ENCODE measurements around the gene TNFRSF1B. TPM values are rescaled to one million over a fixed set of nuclear protein-coding genes. Genes with fewer than 3 reads are reported as not detected.

TNFRSF1B gene
- total RNA-seq, 6 experiments from 2014 or later: 0.14 to 0.66 (median 0.33) TPM

DNA sequence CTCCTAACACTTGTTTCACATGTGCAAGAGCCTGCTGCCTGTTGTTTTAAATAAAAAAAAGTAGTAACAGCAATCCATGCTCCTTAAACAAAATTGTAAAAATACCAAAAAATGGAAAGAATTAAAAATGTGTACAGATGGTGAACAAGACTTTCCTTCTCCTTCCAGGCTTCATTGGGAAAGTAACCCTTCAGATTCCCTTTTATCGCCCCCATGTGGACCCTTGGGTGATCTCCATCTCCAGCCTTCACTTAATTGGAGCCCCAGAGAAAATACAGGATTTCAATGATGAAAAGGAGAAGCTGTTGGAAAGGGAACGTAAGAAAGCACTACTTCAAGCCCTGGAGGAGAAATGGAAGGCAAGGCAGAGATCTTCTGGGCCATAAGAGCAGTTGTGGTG lies 77.3 kb downstream of the TNFRSF1B start:
- H3K9me3 Mint-ChIP-seq: no peaks in the 10 kb centered on the region
- peaks cover 29% of the 10 kb centered on the region for H3K36me3 Mint-ChIP-seq (ENCODE audit: low read depth)
- H3K27ac Mint-ChIP-seq: no peak overlapping the region
- TF ChIP-seq CTCF (IDR thresholded peaks at IDR 0.05): peak; percentile 62
- H3K27me3 Mint-ChIP-seq (ENCODE audit: insufficient read depth): peaks cover 4% of the 10 kb centered on the region; the same call in 1 of the 2 replicates
- no peak overlapping the region for H3K4me3 Mint-ChIP-seq
- peaks cover 21% of the 10 kb centered on the region for H3K4me1 Mint-ChIP-seq (ENCODE audit: low read depth)
- no peak for DNase-seq

DNA sequence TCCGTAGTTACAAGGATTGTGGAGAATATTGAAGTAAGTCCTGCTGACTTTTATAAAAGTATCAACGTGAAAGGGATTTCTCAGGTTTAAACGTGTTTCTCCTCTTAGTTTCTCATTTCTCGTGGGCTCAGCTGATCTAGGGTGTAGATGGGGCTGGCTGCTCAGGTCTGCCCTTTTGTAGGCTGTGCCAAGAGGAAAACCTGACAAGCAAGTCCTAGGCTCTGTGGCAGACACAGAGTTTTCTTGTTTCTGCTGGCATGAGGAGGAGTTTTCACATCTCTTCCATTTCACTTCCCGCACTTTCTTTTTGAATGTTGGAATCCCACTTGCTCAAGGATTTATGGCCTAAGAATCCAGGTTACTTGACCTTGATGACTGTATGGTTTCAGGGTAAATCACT lies 77.8 kb downstream of the TNFRSF1B start:
- no peaks in the 10 kb centered on the region for H3K9me3 Mint-ChIP-seq
- peaks cover 33% of the 10 kb centered on the region for H3K36me3 Mint-ChIP-seq (ENCODE audit: low read depth)
- H3K4me1 Mint-ChIP-seq (ENCODE audit: low read depth): peaks cover 21% of the 10 kb centered on the region
- no peak overlapping the region for H3K4me3 Mint-ChIP-seq
- DNase-seq: no peak
- no peak for TF ChIP-seq CTCF (IDR thresholded peaks at IDR 0.05)
- H3K27me3 Mint-ChIP-seq (ENCODE audit: insufficient read depth): peaks cover 4% of the 10 kb centered on the region; the same call in 1 of the 2 replicates
- H3K27ac Mint-ChIP-seq: no peak overlapping the region

DNA sequence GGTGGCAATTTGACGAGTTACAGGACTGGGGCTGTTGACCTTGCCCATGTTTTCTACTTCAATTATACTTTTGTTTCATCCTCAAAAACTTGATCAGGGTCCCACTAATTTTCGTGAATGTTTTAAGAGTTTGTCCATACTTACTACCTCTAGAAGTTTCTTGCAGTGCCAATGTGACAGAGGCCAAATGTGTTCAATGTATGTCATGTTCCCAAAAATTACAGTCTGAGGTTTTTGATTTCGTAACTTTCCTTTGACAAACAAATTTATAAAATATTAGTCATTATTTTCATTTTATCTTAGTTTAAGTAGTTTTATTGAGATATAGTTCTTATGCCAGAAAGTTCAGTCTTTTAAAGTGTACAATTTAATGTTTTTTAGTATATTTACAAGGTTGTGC lies 78.3 kb downstream of the TNFRSF1B start:
- DNase-seq: no peak
- Mint-ChIP-seq H3K9me3 (no peaks in the 10 kb centered on the region), H3K27ac (no peak overlapping the region)

DNA sequence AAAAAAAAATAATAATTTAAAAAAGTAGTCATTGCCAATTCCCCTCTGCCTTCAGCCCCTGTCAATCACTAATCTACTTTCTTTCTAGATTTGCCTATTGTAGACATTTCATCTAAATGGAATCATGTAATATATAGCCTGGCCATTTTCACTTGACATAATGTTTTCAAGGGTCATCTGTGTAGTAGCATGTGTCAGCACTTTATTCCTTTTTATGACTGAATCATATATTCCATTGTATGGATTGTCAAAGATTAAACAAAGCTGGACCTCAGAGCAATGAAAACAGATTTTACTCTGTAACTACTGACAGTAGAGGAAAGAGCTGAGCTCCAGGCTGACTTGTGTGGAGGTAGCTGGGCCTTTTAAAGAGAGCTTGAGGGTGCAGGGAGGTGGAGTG lies 78.9 kb downstream of the TNFRSF1B start:
- Mint-ChIP-seq H3K4me3 (no peak overlapping the region), H3K36me3 (ENCODE audit: low read depth) (peaks cover 40% of the 10 kb centered on the region), H3K9me3 (no peaks in the 10 kb centered on the region)

More for the DNA sequence above, 78.3 kb downstream of the TNFRSF1B start:
- Mint-ChIP-seq H3K27me3 (ENCODE audit: insufficient read depth) (peaks cover 4% of the 10 kb centered on the region; the same call in 1 of the 2 replicates), H3K4me3 (no peak overlapping the region), H3K36me3 (ENCODE audit: low read depth) (peaks cover 36% of the 10 kb centered on the region), H3K4me1 (ENCODE audit: low read depth) (peaks cover 20% of the 10 kb centered on the region)
- no peak for TF ChIP-seq CTCF (IDR thresholded peaks at IDR 0.05)

GRCh38 chr1:12246584-12246983 lies 79.8 kb downstream of the TNFRSF1B start:
- Mint-ChIP-seq H3K36me3 (ENCODE audit: low read depth) (peaks cover 39% of the 10 kb centered on the region), H3K9me3 (no peaks in the 10 kb centered on the region), H3K27ac (no peak overlapping the region), H3K4me3 (no peak overlapping the region), H3K27me3 (ENCODE audit: insufficient read depth) (peaks cover 4% of the 10 kb centered on the region; the same call in 1 of the 2 replicates), H3K4me1 (ENCODE audit: low read depth) (peaks cover 25% of the 10 kb centered on the region)
- no peak for TF ChIP-seq CTCF (IDR thresholded peaks at IDR 0.05)
- DNase-seq: no peak

More for the DNA sequence above, 78.9 kb downstream of the TNFRSF1B start:
- no peak for TF ChIP-seq CTCF (IDR thresholded peaks at IDR 0.05)
- no peak for DNase-seq
- Mint-ChIP-seq H3K4me1 (ENCODE audit: low read depth) (peaks cover 20% of the 10 kb centered on the region), H3K27ac (no peak overlapping the region), H3K27me3 (ENCODE audit: insufficient read depth) (peaks cover 4% of the 10 kb centered on the region; the same call in 1 of the 2 replicates)

All from HFFc6 (cell line).